Left cardiac atrium (tissue), 4 donors: Measurements from ENCODE around the gene ANKRD36. TPM values are rescaled to one million over a fixed set of nuclear protein-coding genes. Genes with fewer than 3 reads are reported as not detected.
"Not testable (repeated sequence)": the region's sequence is repeated elsewhere in the genome, so short reads cannot be mapped to it uniquely, and the experiment has no call there.

Source experiments
- ATAC-seq, 2 donors: fragments of 200-7000 bp; cut with Tn5 transposase; one replicate each; pipeline ENCODE4 v1.9.1; 2020; ENCODE audit warnings: mild to moderate bottlenecking in 2 of 2, moderate library complexity in 2 of 2
- DNase-seq: peaks from one replicate; pipeline ENCODE4 v3.0.0-alpha.2; 2020
- intact Hi-C, 2 donors: fragments of 100-400 bp; cut with DNase I; formaldehyde crosslinking; loops; one replicate each; pipeline versions ENCODE4 v1.14.1 to v1.15.1; 2022 to 2023
- long read RNA-seq: library from polyadenylated mRNA; unstranded; transcript quantifications from one replicate; pipeline ENCODE4 v2.0.0, GENCODE V29; 2021
- total RNA-seq, 2 donors: library from RNA; stranded (reverse); fragmentation: NEBNext Ultra II Directional; extraction: Animal tissue kit (Norgen Biotek cat#: 25700); gene quantifications; one replicate each; pipeline ENCODE4 v1.2.1, GENCODE V29; 2021
- donor health status: DM: no; HTN: yes; CAD: no.
- donor health status: DM: no; HTN: yes; CAD: no; lungs with severe emphysema.
- donor health status: DM: yes; HTN: yes; CAD: no.
- donor health status: Dilated cardiomyopathy.

ANKRD36 gene
- 1 to 10 TPM; 5.7 to 9.7 TPM for total RNA-seq
- long read RNA-seq, partial matches to known transcripts = 1 of 4 reads
- long read RNA-seq, other reads (novel, unspliced or antisense) = 3 of 4 reads

- peak; percentile 92 to 97 for ATAC-seq
- intact Hi-C loops = not testable (repeated sequence)
- DNase-seq = peak; percentile 86
These were observed at the start of gene ANKRD36 for GRCh38 chr2:97113050-97113881. Gene ANKRD36 (plus strand): TSS chr2:97113153. CDS start chr2:97113740, 587 bp downstream.

- intact Hi-C loops, ATAC-seq, DNase-seq: not testable (repeated sequence)
These were observed 46.9 kb upstream of the ANKRD36 start for GRCh38 chr2:97066030-97066429.

DNA sequence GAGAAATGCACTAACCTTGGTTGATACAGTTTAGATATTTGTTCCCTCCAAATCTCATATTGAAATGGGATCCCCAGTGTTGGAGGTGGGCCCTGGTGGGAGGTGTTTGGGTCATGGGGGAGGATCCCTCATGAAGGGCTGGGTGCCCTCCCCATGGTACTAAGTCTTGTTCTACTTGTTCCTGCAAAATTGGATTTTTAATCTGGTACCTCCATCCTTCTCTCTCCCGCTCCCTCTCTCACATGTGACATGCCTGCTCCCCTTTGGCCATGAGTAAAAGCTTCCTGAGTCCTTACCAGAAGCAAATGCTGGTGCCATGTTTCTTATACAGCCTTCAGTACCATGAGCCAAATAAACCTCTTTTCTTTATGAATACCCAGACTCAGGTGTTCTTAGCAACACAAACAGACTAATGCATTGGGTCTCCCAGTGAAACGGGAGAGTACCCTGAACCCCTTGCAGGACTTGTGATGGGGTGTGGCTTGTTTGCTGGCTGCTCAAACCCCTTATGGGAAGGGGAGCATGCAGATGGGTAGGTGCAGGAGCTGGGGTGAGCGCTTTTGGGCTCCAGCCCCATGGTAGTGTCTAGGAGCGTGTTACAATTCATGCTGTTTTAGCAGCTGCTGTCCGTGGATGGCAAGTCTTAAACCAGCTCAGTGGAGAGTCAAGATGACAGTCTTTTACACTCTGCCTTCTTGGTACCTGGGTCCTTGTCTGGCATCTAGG is 45.5 kb upstream of the ANKRD36 start:
- ATAC-seq = peak in 1 of 2 donors; percentile 23
- intact Hi-C loops = no loop called here
- DNase-seq = no peak

GRCh38 chr2:97068074-97068473 is 44.9 kb upstream of the ANKRD36 start:
- ATAC-seq = peak in 1 of 2 donors; percentile 44
- intact Hi-C loops = no loop called here
- DNase-seq = no peak

GRCh38 chr2:97068722-97069121 is 44.2 kb upstream of the ANKRD36 start:
- ATAC-seq, intact Hi-C loops, DNase-seq: not testable (repeated sequence)

- DNase-seq, intact Hi-C loops: not testable (repeated sequence)
- ATAC-seq = peak in 1 of 2 donors; percentile 33
These were observed 42.0 kb upstream of the ANKRD36 start for GRCh38 chr2:97070915-97071314.

GRCh38 chr2:97077213-97077612 is 35.7 kb upstream of the ANKRD36 start:
- intact Hi-C loops, ATAC-seq, DNase-seq: not testable (repeated sequence)

DNA sequence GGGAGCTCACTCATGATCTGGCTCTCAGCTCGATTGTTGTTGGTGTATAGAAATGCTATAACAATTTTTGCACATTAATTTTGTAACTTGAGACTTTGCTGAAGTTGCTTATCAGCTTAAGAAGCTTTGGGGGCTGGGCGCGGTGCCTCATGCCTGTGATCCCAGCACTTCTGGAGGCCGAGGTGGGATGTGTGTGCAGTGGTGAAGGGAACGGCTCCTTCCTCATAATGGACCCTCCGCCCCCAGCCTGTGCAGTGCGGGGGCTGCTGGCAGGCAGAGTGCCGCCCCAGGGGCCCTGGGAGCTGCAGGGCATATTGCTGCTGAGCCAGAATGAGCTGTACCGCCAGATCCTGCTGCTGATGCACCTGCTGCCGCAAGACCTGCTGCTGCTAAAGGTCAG is 32.1 kb upstream of the ANKRD36 start:
- ATAC-seq, DNase-seq, intact Hi-C loops: not testable (repeated sequence)

GRCh38 chr2:97082206-97082605 is 30.7 kb upstream of the ANKRD36 start:
- DNase-seq, intact Hi-C loops: not testable (repeated sequence)
- peak; percentile 17 to 22 for ATAC-seq

- intact Hi-C loops, ATAC-seq, DNase-seq: not testable (repeated sequence)
These were observed 29.4 kb upstream of the ANKRD36 start for GRCh38 chr2:97083516-97083915.

GRCh38 chr2:97085093-97085492 is 27.9 kb upstream of the ANKRD36 start:
- peak in 1 of 2 donors; percentile 14 for ATAC-seq
- intact Hi-C loops, DNase-seq: not testable (repeated sequence)

- ATAC-seq, DNase-seq, intact Hi-C loops: not testable (repeated sequence)
These were observed 24.2 kb upstream of the ANKRD36 start for GRCh38 chr2:97088706-97089105.

- DNase-seq, intact Hi-C loops, ATAC-seq: not testable (repeated sequence)
These were observed 20.0 kb upstream of the ANKRD36 start for GRCh38 chr2:97092946-97093345.

GRCh38 chr2:97093983-97094771 is 18.8 kb upstream of the ANKRD36 start:
- DNase-seq, intact Hi-C loops: not testable (repeated sequence)
- peak; percentile 2 to 26 for ATAC-seq

- DNase-seq = peak; percentile 93
- intact Hi-C loops = not testable (repeated sequence)
- peak; percentile 97 for ATAC-seq
These were observed 18.0 kb upstream of the ANKRD36 start, which contains the start of gene FAHD2B for GRCh38 chr2:97094772-97095611. Gene FAHD2B (minus strand): TSS chr2:97094882. CDS start chr2:97091706, 3,176 bp downstream.

DNA sequence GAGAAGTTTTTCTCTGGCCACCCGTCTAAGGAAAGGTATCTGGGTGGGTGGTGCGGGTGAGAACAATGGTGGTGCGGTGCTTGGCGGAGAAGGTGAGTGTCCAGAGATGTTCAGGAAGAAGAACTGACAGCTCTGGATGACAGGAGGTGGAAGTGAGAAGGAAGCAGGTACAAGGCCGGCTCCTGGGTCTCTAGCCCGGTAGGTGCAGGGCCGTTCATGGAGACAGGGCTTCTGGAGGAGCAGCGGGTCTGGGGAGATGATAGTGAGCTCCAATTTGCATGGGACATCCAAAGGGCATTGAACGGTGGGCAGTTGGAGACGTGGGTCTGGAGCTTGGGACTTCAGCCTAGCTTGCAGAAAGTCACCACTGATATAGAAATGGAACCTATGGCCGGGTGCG is 17.3 kb upstream of the ANKRD36 start:
- intact Hi-C loops = no loop called here
- DNase-seq = no peak
- no peak for ATAC-seq

- ATAC-seq, intact Hi-C loops, DNase-seq: not testable (repeated sequence)
These were observed 14.1 kb upstream of the ANKRD36 start for GRCh38 chr2:97098786-97099372.
